ENCODE data around the gene SMIM36. TPM values are rescaled to one million over a fixed set of nuclear protein-coding genes. Genes with fewer than 3 reads are reported as not detected.
"Not testable (repeated sequence)": the region's sequence is repeated elsewhere in the genome, so short reads cannot be mapped to it uniquely, and the experiment has no call there.

Gene SMIM36
- total RNA-seq, 3 donors from 2014 or later, result not detected

GRCh38 chr17:55521186-55521585, 9.9 kb upstream of the SMIM36 start:
- H3K4me3 ChIP-seq, result no peak overlapping the region
- H3K9me3 ChIP-seq, result no peaks in the 10 kb centered on the region
- H3K36me3 ChIP-seq, result no peaks in the 10 kb centered on the region
- H3K27me3 ChIP-seq, result peaks cover 0 to 3% of the 10 kb centered on the region in 2 donors
- no peak overlapping the region for H3K27ac ChIP-seq
- no peak for DNase-seq (ENCODE audit: low spot score in 2 of 2)
- no peak for TF ChIP-seq POLR2AphosphoS5 (IDR thresholded peaks at IDR 0.05)
- TF ChIP-seq, protein P1, sequence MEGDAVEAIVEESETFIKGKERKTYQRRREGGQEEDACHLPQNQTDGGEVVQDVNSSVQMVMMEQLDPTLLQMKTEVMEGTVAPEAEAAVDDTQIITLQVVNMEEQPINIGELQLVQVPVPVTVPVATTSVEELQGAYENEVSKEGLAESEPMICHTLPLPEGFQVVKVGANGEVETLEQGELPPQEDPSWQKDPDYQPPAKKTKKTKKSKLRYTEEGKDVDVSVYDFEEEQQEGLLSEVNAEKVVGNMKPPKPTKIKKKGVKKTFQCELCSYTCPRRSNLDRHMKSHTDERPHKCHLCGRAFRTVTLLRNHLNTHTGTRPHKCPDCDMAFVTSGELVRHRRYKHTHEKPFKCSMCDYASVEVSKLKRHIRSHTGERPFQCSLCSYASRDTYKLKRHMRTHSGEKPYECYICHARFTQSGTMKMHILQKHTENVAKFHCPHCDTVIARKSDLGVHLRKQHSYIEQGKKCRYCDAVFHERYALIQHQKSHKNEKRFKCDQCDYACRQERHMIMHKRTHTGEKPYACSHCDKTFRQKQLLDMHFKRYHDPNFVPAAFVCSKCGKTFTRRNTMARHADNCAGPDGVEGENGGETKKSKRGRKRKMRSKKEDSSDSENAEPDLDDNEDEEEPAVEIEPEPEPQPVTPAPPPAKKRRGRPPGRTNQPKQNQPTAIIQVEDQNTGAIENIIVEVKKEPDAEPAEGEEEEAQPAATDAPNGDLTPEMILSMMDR (IDR thresholded peaks at IDR 0.05), result no peak
- no peak for TF ChIP-seq POLR2A (IDR thresholded peaks at IDR 0.05)
- no peaks in the 10 kb centered on the region for H3K4me1 ChIP-seq
- intact Hi-C loops (cut with DNase I; ENCODE audit: low total_unique reads), result no loop called here

GRCh38 chr17:55520402-55520801, 9.2 kb upstream of the SMIM36 start:
- TF ChIP-seq, protein P1 (IDR thresholded peaks at IDR 0.05), result no peak
- TF ChIP-seq POLR2AphosphoS5 (IDR thresholded peaks at IDR 0.05), result no peak
- no peak for TF ChIP-seq POLR2A (IDR thresholded peaks at IDR 0.05)
- Histone ChIP-seq H3K4me1 (no peaks in the 10 kb centered on the region), H3K9me3 (no peaks in the 10 kb centered on the region), H3K4me3 (no peak overlapping the region), H3K36me3 (no peaks in the 10 kb centered on the region), H3K27ac (no peak overlapping the region), H3K27me3 (peaks cover 0 to 3% of the 10 kb centered on the region in 2 donors)
- intact Hi-C loops (cut with DNase I; ENCODE audit: low total_unique reads), result no loop called here
- DNase-seq (ENCODE audit: low spot score in 2 of 2), result no peak

GRCh38 chr17:55518510-55518909, 7.3 kb upstream of the SMIM36 start:
- intact Hi-C loops (cut with DNase I; ENCODE audit: low total_unique reads), result no loop called here
- Histone ChIP-seq H3K9me3 (no peaks in the 10 kb centered on the region), H3K4me3 (no peak overlapping the region), H3K4me1 (no peaks in the 10 kb centered on the region), H3K27me3 (peaks cover 0 to 3% of the 10 kb centered on the region in 2 donors), H3K36me3 (no peaks in the 10 kb centered on the region), H3K27ac (no peak overlapping the region)
- DNase-seq (ENCODE audit: low spot score in 2 of 2), result no peak
- TF ChIP-seq POLR2AphosphoS5 (IDR thresholded peaks at IDR 0.05) (no peak), POLR2A (IDR thresholded peaks at IDR 0.05) (no peak)
- TF ChIP-seq, protein P1 (IDR thresholded peaks at IDR 0.05), result no peak

DNA sequence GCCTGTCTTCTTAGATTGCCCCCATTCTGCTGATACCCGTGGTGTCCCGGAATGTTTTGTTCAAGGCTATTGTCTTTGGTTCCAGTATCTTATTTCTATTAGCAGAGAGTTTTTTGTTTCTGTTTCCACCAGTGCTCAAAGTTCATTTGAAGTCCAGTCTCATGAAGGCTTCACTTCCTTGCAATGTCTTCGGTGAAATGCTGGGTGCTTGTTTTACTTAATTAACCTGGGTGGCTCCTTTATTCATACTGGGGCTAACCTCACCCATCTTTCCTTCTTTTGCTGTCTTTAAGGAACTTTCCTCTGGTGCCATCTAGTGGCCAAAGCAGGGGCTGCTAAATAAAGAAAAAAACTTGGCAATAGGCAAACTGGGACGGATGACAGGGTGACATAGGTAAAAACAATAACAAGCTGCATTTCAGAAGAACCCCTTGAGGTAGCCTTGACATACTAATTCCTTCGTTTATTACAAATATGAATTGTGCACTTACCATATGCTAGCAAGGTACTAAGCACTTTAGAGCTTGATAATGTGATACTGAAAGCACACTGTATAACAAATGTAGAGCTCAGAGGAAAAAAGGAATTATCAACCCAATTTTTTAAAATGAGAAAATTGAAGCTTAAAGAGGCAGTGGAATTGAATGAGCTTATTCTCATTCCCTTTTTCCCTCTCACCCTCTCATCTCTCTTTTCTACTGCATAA, 2.8 kb upstream of the SMIM36 start:
- no peak for TF ChIP-seq POLR2AphosphoS5 (IDR thresholded peaks at IDR 0.05)
- TF ChIP-seq, protein P1 (IDR thresholded peaks at IDR 0.05), result peak; percentile 57 to 81 (median 78)
- intact Hi-C loops (cut with DNase I; ENCODE audit: low total_unique reads), result no loop called here
- Histone ChIP-seq H3K4me1 (no peaks in the 10 kb centered on the region), H3K36me3 (no peaks in the 10 kb centered on the region), H3K27me3 (no peaks in the 10 kb centered on the region), H3K4me3 (no peak overlapping the region), H3K27ac (no peak overlapping the region), H3K9me3 (no peaks in the 10 kb centered on the region)
- peak; percentile 54 for DNase-seq (ENCODE audit: low spot score in 2 of 2)

DNA sequence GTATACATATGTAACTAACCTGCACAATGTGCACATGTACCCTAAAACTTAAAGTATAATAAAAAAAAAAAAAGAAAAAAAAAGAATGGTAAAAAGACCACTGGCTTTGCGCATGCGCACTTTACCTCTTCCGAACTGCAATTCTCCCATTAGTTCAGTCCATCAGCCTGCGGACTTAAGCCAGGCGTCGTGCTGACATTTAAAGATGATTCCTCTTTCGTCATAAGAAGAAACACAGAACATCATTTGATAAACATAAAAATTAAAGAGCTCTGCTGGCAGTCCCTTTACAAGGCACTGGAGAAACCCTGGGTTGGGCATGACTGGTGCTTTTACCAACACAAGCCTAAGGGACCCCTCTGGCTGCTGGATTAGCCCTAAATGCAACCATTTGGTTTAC, 3.6 kb downstream of the SMIM36 start:
- H3K27me3 ChIP-seq; H3K9me3 ChIP-seq; H3K27ac ChIP-seq; H3K36me3 ChIP-seq; intact Hi-C loops (cut with DNase I; ENCODE audit: low total_unique reads); H3K4me3 ChIP-seq; DNase-seq (ENCODE audit: low spot score in 2 of 2); H3K4me1 ChIP-seq: not testable (repeated sequence)

- intact Hi-C loops (cut with DNase I; ENCODE audit: low total_unique reads); H3K27me3 ChIP-seq; H3K27ac ChIP-seq; DNase-seq (ENCODE audit: low spot score in 2 of 2); H3K4me3 ChIP-seq; H3K4me1 ChIP-seq; H3K36me3 ChIP-seq; H3K9me3 ChIP-seq: not testable (repeated sequence)
Measured at GRCh38 chr17:55501626-55502025, 9.6 kb downstream of the SMIM36 start.
